Fibroblast of skin of left quadriceps (primary cell): ENCODE data around the gene ACP1.

Experiments used
- DNase-seq, 2 experiments: peaks; one replicate each; pipeline ENCODE4 v3.0.0-alpha.2; 2013; ENCODE audit warnings: low read depth in 2 of 2

The ACP1 gene

DNA sequence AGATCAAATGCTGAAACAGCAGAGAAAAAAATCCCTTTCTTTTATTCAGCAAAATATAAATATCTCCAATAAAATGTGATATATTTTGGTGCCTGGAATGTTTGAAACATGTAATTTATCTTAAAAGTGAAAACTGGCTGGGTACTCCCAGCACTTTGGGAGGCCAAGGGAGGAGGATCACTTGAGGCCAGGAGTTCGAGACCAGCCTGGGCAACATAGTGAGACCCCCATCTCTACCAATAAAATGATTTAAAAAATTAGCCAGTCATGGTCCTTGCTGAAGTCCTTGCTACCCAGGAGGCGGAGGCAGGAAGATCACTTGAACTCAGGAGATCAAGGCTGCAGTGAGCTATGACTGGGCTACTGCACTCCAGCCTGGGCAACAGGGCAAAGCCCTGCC, 9.6 kb upstream of the ACP1 start:
- DNase-seq, result no peak

DNA sequence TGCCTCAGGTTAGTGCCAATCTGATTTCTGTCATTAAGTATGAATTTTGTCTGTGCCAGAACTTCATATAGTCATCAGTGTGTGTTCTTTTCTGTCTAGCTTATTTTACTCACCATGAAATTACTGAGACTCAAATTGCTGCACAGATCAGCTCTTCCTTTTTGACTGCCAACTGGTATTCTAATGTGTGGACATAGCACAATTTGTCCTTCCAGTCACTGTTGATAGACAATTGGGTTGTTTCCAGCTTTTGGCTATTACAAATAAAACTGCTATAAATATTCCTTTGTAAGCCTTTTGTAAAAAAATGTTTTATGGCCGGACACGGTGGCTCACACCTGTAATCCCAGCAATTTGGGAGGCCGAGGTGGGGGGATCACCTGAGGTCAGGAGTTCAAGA, 8.7 kb upstream of the ACP1 start:
- no peak for DNase-seq

DNA sequence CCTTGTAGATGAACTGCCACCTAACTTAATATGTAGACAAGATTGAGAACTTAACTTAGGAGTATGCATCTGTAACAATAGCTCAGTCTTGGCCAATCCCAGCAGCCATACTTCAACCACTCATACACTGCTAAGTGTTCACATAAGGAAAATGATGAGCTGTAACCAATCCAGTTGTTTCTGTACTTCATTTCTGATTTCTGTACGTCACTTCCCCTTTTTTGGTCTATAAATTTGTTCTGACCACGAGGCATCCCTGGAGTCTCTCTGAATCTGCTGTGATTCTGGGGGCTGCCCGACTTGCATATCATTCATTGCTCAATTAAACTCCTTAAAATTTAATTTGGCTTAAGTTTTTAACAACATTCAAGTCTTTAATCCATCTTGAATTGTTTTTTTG, 7.3 kb upstream of the ACP1 start:
- no peak for DNase-seq

DNA sequence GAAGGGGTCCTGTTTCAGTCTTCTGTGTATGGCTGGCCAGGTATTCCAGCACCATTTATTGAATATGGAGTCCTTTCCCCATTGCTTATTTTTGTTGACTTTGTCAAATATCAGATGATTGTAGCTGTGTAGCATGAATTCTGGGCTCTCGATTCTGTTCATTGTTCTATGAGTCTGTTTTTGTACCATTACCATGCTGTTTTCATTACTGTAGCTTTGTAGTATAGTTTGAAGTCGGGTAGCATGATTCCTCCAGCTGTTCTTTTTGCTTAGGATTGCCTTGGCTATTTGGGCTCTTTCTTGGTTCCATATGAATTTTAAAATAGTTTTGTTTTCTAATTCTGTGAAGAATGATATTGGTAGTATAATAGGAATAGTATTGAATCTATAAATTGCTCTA, 6.9 kb upstream of the ACP1 start:
- DNase-seq, result no peak

DNA sequence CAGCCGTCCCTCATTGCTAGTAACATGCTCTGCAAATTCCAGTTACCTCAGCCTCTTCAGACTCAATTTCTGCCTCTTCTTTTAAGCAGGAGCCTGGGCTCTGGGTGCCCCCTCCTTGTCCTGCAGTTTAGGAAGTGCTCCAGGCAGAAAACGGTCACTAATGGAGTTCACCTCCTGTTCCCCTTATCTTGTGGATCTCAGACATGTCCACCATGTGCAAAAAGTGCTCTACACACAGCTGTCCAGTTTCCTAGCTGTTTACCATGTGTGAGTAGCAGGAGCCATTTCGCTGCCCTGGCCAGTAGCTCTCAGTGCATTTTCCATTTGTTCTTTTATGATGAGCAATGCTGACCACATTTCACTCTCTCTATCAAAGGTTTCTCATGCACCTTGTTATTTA, 5.8 kb upstream of the ACP1 start:
- DNase-seq, result no peak

DNA sequence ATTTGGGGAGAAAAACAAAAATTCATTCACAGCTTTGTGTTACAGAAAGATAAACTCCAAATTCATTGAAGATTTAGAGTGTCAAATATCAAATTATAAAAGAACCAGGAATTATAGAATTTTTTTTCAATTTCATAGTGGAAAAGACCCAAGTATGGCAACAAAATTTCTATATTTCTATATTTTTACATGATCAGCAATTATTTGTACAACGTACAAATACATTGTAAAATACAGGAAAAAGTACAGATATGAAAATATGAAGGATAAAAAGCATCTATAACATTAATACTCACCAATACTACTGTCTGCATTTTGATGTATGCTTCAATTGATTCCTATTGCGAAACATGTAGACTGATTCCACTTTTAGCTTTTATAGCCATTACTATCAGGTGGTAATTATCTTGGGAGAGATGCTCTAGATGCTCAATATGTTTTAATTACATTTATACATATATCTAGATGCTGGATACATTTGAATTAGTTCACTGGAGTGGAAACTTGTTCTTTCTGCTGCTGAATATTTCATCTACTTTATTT, 4.9 kb upstream of the ACP1 start:
- no peak for DNase-seq

DNA sequence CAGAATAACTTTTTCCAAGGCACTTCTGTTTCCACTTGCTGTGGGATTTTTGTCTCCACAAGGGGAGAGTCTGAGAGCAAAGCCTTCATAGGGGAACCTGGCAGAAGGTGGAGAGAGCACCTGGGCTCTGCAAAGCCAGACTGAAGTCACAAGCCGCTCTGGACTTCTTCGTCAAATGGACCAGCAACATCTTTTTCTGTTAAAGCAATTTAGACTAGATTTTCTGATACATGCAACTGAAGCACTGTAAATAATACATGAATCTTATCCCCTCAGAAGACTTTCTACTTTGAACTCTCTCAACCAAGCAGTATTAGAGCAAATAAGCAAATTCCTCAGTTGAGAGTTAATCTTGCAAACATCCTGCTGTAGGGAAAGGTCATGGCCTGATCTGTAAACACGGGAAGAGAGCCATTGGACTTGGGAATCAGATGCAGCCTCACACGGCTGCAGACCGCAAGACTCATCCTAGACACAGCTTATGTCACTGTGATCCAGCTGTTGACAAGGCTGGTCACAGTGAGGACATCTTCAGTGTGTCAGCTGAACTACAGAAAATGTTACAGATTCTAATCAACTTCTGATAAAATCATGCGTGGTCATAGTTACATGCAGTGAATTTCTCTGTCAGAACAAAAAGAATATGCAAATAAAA, 4.1 kb upstream of the ACP1 start:
- no peak for DNase-seq

DNA sequence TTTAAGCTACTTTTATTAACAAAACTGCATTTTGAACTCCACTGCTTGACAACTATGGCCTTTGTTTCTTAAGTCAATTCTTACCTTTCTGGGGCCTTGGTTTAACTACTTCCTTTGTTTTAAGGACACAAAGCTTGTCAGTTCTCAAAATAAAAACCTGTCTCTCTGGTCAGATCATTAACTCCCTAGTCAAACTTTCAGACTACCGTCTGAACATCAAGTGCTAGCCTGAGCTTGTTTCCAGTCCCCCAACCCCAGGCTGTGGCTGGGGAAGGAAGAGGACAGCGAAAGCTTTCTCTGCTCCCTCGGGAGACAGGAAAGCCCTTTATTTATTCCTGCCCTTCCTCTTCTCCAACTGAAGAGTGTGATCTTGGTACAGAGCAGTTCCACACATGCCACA, 2.6 kb upstream of the ACP1 start:
- no peak for DNase-seq

DNA sequence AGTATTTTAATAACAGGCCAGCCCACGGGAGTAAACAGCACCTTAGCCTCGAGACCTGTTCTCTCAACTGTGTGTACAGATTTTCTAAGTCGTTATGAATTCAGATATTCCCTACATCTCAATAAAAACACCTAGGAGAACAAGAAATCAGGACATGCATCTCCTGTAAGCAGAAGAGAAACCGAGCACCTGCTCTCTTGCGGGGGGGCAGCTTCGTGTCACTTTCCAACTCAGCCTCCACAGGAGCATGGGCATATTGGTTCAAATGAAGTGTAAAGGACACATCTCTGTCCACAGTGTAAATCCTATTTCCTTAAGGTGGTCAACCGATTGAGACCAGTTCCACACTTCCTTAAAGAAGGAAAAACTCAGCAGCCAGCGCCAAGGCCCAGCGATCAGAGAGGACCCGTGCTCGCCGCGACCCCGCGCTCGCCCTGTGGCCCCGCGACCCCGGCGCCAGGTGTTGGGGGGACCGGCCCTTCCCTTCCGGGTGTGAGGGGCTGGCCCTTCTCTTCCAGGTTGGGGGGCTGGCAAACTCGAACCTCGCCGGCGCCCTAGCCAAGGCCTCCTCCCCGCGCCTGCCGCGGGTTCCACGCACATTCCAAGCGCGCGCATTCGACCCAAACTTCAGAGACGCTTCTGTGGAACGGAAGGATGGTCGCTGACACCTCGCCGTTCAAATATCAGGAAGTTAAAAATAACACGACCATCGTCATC, 1.6 kb upstream of the ACP1 start:
- no peak for DNase-seq

DNA sequence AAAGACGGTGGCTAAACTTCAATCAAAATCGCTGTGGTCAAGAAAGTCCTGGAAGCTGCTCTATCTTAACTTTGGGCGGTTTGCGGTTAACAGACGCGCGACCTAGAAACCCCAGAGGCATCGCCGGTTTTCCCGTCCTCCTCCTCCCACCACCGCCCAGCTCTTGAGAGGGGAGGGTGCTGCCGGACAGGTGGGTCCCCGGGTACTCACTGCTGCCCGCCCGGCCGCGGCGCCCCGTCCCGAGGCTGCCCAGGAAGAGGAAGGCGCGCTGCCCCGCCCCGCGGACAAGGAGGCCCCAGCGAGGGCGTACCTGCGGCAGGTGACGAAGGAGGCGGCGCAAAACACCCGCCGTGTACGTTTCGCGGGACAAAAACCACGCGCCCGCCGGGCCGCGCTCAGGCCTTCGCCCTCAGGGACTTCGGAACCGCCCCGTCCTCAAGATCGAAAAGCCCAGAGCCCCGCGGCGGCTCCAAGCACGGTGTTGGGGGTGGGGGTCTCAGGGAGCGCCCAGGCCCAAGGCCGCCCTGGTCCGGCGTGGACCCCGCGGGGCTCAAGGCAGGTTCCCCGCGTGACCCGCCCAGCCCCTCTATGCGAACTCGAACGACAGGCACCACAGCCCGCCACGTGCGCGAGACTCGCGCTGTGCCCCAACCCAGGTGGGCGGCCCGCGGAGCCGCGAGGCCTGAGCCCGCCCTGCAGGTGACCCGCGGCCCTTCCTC, 814 bp upstream of the ACP1 start, which contains the start of gene SH3YL1:
SH3YL1 (minus strand) TSS at position 259 of the 719 bp plus-strand sequence; CDS start at position 211, 48 bp downstream.
- no peak for DNase-seq

DNA sequence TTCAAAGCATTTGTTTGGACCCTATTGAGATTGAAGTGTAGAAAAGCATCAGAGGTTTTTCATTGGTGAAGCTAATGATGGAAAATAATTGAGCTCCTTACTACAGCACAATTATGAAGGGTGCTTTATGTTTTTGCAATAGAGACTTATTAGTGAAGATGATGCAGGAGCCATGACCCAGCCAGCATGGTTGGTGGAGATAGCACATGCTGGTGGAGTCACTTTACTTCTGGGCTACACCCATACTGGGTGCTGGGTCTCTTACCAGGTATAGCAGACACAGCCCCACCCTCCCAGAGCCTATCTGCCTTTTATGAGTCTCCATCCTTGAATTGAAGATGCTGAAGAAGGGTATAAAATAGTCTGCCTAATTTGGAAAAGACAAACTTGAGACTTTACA, 3.6 kb downstream of the ACP1 start:
- no peak for DNase-seq

DNA sequence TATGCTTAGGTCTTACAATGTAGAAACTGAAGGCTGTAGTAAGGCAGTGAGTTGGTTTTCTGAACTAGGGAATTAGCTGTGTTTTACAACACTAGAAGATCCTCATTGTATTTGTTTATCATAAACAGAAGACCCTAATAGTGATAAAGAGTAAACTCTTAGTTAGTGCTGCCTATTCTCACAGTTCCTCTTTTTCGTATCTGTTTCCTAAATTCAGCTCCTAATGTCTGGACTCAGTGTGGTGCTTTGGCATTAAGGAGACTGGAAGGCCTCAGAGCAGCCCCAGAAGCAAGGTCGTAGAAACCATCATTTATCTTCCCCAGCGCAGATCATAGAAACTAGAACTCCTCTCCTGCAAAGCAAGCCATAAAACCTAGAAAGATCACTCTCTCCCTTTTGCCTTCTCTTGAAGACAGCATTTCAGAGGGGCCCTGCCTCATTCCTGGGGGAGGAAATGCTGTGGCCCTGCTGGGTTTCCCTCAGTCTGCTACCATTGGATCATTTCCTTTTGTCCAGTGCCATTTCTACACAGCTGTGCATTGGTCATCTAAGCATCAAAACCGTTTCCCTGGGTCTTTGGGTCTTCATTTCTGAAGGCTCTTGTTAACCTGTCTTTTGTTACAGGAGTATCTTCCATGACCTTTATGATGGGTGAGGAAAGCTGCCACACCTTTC, 4.7 kb downstream of the ACP1 start:
- DNase-seq, result no peak

DNA sequence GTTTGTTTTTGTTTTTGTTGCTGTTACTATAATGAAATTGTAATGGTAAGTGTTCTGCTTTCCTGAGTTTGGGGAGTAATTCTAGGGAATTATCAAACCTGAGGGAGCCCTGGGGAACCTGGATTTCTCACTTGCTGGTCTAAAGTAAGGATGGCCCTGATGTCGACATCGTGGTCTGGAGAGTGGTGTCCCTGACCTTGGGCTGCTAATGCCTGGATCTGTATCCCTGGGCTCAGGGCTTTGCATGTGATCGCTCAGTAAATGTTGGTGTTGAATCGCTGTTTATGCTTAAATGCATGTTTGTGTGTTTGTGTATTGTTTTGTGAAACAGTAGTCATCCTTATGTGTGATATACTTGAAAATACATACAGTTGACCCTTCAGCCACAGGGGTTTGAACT, 6.1 kb downstream of the ACP1 start:
- DNase-seq, result no peak

DNA sequence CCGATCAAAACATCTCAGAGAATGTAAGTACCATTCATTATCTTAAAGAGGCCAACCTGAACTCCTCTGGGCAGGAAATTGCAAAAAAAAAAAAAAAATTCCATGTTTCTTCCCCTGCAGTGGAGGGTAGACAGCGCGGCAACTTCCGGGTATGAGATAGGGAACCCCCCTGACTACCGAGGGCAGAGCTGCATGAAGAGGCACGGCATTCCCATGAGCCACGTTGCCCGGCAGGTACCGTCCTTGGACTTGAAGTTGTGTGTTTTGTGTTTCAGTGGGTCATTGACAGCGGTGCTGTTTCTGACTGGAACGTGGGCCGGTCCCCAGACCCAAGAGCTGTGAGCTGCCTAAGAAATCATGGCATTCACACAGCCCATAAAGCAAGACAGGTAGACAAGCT, 7.2 kb downstream of the ACP1 start:
- no peak for DNase-seq

DNA sequence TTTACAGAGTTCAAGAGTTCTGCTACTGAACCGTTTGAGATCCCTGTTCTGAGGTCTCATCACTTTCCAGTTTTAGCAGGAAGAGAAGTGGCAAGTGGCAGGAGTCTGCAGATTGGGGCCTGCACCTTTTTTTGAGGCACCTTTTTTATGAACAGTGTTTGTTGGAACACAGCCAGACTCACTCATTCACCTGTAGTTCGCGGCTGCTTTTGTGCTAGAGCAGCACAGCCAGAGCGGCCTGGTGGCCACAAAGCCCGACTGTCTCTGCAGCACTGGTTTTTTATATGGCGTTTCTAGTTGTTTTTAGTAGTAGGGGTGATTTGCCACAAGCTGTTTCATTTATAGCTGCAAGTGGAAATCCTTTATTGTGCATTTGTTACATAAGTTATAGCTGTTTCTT, 8.6 kb downstream of the ACP1 start:
- no peak for DNase-seq

DNA sequence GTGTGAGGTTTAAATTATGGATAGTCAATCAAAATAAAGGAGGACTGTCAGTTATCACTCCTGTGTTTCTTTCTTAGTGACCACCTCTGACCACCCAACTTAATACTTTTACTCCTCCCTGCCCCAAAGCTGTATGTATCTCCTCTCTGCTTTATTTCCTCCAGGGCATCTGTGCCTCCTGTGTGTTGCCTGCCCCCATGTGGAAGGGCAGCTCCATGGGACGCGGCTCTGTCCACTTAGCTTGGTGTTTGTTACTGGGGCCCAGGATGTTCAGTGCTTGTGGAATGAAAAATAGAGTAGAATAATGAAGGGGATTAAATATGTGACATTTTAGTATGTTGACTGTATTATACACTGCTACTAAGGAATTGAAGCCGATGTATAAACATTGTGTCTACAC, 9.8 kb downstream of the ACP1 start:
- DNase-seq, result no peak

DNA sequence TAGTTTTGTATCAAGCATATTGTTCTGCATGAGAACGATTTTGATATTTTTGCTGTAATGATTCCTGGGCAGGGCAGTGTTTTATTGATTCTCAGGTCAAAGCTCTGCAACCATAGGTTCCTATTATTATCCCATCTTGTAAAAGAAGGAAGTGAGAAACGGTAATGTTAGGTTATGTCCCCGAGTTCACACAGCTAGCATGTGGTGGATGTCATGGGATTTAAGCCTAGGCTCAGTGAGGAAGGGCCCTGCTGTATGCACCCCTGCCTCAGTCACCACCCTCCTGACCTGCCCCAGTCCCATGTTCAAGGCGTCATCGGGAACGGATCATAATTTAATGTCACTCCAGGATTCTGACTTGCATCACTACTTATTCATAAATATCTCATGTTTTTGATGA, 10.7 kb downstream of the ACP1 start:
- DNase-seq, result no peak

DNA sequence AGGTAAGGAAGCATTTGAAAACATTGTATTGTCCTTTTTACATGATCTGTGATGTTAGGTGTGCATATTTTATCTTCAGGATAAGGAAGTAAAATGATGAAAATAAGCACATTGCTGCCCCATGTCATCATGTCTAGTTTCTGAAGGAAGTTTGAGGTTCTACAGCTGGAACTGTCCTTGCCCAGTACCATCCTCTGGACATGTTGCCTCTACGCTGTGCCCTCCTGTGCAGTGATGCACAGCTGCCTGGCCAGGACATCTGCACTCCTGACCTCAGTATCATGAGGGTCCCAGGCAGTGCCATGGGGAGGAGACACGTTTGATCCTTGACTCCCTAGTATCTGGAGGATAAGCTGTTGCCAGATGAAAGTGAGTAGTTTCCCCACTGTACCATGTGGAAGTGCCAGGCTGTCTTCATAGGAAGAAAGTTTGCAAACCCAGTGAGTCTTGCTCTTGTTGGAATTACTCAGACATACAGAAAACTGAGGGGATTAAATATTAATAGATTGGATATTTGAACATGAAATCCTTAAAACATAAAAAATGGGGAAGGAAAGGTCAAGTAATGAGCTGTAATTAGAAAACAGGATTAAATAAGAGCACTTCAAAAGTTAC, 13.7 kb downstream of the ACP1 start:
- no peak for DNase-seq

DNA sequence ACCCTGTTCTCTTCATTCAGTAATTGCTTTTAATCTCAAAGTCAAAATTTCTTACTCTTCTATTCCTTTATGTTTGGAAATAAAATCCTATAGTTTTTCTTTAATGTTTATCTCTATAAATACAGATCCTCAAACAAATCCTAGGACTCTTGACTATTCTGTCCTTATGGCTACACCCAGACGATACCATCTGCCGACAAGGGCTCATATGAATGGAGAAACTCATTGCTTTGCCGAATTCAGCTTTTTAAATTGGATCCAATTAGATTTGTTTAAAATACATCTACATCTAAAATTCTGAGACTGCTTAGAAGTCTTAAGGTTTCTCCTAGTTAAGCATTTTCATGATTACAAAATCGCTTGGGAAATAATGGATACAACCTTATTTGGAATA, 14.2 kb downstream of the ACP1 start:
- no peak for DNase-seq

DNA sequence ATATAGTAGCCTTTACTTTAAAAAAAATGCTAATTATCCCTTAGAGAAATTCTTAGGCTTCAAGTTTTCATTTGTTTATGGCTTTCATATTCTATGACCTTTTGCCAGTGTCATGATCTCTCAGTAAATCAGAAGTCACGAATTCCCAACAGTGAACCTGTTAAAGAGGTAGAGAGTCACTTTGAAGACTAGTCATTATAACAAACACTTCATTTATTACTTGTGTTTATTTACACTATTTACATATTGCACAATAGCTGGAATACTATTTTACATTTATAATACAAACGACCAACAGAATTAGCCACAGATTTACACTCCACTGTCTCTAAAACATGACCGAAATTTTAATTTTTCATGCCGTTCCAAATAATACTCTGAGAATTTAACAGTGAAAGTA, 14.6 kb downstream of the ACP1 start:
- no peak for DNase-seq

DNA sequence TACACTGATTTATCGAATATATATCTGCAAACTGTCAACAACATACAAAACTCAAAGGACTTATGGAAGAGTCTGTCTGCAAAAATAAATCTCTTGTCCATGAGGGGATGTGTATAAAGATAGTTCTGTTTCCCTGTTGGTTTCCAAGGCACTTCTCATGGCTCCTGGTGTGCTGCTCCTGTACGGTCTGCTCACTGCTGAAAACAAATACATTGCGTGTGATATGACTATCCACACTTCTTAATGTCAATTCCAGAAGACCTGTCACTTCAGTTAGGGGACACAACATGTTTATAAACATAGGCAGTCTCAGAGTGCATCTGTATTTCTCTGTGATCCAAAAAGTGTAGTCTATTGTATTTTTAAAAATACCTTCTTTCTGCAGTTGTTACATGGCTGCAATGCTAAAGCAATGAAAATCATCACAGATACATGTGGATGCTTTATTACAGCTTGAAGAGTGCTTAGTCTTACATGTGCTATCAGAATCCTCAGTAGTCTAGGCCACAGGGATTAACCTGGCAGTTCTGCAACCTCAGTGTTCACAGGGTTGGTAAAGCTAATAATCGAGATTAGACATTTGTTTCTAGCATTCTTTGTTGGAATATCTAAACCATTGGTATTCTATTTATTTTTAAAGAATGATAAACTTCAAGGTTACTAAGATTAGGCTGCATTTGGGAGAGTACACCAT, 15.4 kb downstream of the ACP1 start:
- no peak for DNase-seq
